Stimulated activated naive CD8-positive, alpha-beta T cell treated with anti-CD3 and anti-CD28 coated beads, Interleukin-15, amount 100 ng/mL, for 72 hours (primary cell): ENCODE measurements around the gene COX7A2.
A peak's percentile ranks its signal among the peaks of the same experiment; 100 is the strongest.

Experiments used
- ATAC-seq: fragments of 150-1000 bp; cut with Tn5 transposase; 2 replicates; pipeline ENCODE4 v1.10.0; 2021; ENCODE audit warnings: mild to moderate bottlenecking, moderate library complexity
- DNase-seq, 2 donors: peaks; one replicate each; pipeline ENCODE4 v3.0.0; 2021 to 2022
- H3K27ac Mint-ChIP-seq, 2 donors: one replicate each; pipeline ENCODE4 v1.8.0; 2022; ENCODE audit warnings: mild to moderate bottlenecking in 2 of 2, mixed read lengths in 2 of 2, moderate library complexity in 2 of 2
- H3K27me3 Mint-ChIP-seq: one replicate; pipeline ENCODE4 v1.8.0; 2022; ENCODE audit warnings: mixed read lengths
- H3K4me1 Mint-ChIP-seq: one replicate; pipeline ENCODE4 v1.8.0; 2022; ENCODE audit warnings: mild to moderate bottlenecking, mixed read lengths
- H3K4me3 Mint-ChIP-seq, 2 donors: one replicate each; pipeline ENCODE4 v1.8.0; 2022; ENCODE audit warnings: mild to moderate bottlenecking in 2 of 2, mixed read lengths in 2 of 2, moderate library complexity in 1 of 2
- H3K9me3 Mint-ChIP-seq, 2 donors: one replicate each; pipeline ENCODE4 v1.8.0; 2022; ENCODE audit warnings: mixed read lengths in 2 of 2

Gene COX7A2

DNA sequence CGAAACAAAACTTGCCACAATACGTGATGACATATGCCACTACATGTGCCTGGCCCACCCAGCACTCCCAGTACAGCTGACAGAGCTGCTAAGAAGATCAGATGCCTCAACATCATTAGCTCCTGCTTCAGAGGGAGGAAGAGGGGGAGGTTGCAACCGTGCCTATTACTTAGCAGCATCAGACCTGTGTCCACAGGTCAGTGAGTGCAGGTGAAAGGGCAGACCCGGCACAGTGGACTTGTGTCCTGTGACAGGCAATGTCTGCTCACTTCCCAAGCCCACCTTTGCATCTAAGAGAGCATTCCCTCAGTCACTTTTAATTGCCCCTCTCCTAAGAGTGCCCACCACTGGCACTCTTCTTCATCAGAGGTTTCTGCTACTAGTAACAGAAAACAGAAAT is 28.3 kb downstream of the COX7A2 start:
- ATAC-seq (no peak), DNase-seq (no peak)
- Mint-ChIP-seq H3K4me3 (no peak overlapping the region), H3K9me3 (no peaks in the 10 kb centered on the region), H3K4me1 (no peaks in the 10 kb centered on the region), H3K27me3 (peaks cover 52% of the 10 kb centered on the region), H3K27ac (no peak overlapping the region)

GRCh38 chr6:75213732-75214131 is 29.9 kb downstream of the COX7A2 start:
- no peaks in the 10 kb centered on the region for H3K9me3 Mint-ChIP-seq
- no peak overlapping the region for H3K27ac Mint-ChIP-seq
- H3K4me3 Mint-ChIP-seq, result no peak overlapping the region
- ATAC-seq (peak; percentile 45), DNase-seq (no peak)
- peaks cover 52% of the 10 kb centered on the region for H3K27me3 Mint-ChIP-seq
- H3K4me1 Mint-ChIP-seq, result peaks cover 6% of the 10 kb centered on the region

GRCh38 chr6:75213112-75213511 is 30.5 kb downstream of the COX7A2 start:
- H3K4me3 Mint-ChIP-seq, result no peak overlapping the region
- H3K27ac Mint-ChIP-seq, result no peak overlapping the region
- ATAC-seq, result no peak
- H3K4me1 Mint-ChIP-seq, result peaks cover 12% of the 10 kb centered on the region
- H3K27me3 Mint-ChIP-seq, result peaks cover 54% of the 10 kb centered on the region
- no peak for DNase-seq
- H3K9me3 Mint-ChIP-seq, result no peaks in the 10 kb centered on the region

- Mint-ChIP-seq H3K9me3 (no peaks in the 10 kb centered on the region), H3K4me3 (no peak overlapping the region), H3K27me3 (peaks cover 61% of the 10 kb centered on the region), H3K27ac (no peak overlapping the region), H3K4me1 (peaks cover 23% of the 10 kb centered on the region)
- no peak for ATAC-seq
- no peak for DNase-seq
Measured at GRCh38 chr6:75211920-75212590, 31.5 kb downstream of the COX7A2 start.

GRCh38 chr6:75210885-75211739 is 32.5 kb downstream of the COX7A2 start:
- no peak for ATAC-seq
- no peak overlapping the region for H3K4me3 Mint-ChIP-seq
- H3K9me3 Mint-ChIP-seq, result no peaks in the 10 kb centered on the region
- peaks cover 32% of the 10 kb centered on the region for H3K4me1 Mint-ChIP-seq
- DNase-seq, result peak; percentile 33 to 45
- peaks cover 71% of the 10 kb centered on the region for H3K27me3 Mint-ChIP-seq
- H3K27ac Mint-ChIP-seq, result no peak overlapping the region

GRCh38 chr6:75209184-75209723 is 34.3 kb downstream of the COX7A2 start:
- no peak overlapping the region for H3K4me3 Mint-ChIP-seq
- DNase-seq (no peak), ATAC-seq (no peak)
- H3K4me1 Mint-ChIP-seq, result peaks cover 51% of the 10 kb centered on the region
- H3K27ac Mint-ChIP-seq, result no peak overlapping the region
- peaks cover 81% of the 10 kb centered on the region for H3K27me3 Mint-ChIP-seq
- no peaks in the 10 kb centered on the region for H3K9me3 Mint-ChIP-seq

GRCh38 chr6:75208298-75209183 is 35.1 kb downstream of the COX7A2 start:
- H3K27me3 Mint-ChIP-seq, result peaks cover 89% of the 10 kb centered on the region
- H3K9me3 Mint-ChIP-seq, result no peaks in the 10 kb centered on the region
- H3K27ac Mint-ChIP-seq, result no peak overlapping the region
- peak; percentile 80 to 81 for DNase-seq
- ATAC-seq, result peak; percentile 81
- peak overlapping the region; percentile 61 to 67 for H3K4me3 Mint-ChIP-seq
- peaks cover 54% of the 10 kb centered on the region for H3K4me1 Mint-ChIP-seq

DNA sequence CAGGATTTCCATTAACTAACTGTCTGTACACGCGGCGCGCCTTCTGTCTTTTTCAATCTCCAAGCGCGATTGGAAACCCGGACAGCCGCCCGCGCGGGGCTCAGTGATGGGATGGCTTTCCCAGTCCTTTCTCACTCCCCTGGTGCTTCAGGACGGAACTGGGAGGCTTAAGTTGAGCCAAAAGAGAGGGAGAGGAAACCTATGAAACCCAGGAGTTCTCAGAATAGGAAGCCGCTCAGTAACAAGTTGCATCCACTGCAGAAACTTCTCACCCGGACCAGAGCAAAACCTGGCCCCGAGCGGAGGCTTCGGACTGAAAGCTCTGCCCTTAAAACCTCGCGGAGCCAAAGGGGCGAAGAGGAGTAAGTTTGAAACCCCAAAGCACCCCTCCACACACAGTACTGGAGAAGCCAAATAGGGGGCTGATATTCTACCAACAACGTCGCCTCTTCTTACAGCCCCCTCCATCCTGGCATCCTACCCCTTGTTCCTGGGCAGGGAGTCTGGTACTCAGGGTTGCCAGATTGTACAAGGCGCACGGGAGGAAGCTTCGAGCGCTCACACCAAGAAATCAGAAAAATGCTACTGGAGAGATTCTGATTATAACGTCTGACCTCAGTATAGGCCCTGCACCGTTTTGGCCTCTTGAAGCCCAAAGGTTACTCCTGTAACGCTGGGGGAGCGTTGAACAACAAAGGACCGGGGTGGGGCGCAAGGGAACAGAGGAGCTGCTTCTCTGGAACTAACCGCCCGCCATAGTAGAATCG is 36.8 kb downstream of the COX7A2 start:
- DNase-seq, result no peak
- Mint-ChIP-seq H3K9me3 (no peaks in the 10 kb centered on the region), H3K4me1 (peaks cover 64% of the 10 kb centered on the region), H3K27me3 (peaks cover 94% of the 10 kb centered on the region), H3K4me3 (peak overlapping the region; percentile 61 to 69), H3K27ac (no peak overlapping the region)
- ATAC-seq, result no peak

- Mint-ChIP-seq H3K27ac (no peak within 1 kb of the TSS), H3K4me1 (peaks cover 65% of the 10 kb centered on the region), H3K9me3 (no peaks in the 10 kb centered on the region), H3K27me3 (peaks cover 94% of the 10 kb centered on the region), H3K4me3 (peak within 1 kb of the TSS; percentile 79 to 82)
- no peak for ATAC-seq
- DNase-seq, result peak; percentile 26 to 28
Measured at GRCh38 chr6:75205776-75206575, 37.6 kb downstream of the COX7A2 start, which contains the start of gene COL12A1. Gene COL12A1, minus strand, starts transcription at chr6:75206053. Its CDS starts 3,261 bp downstream, at chr6:75202792.

GRCh38 chr6:75204959-75205775 is 38.4 kb downstream of the COX7A2 start:
- peaks cover 92% of the 10 kb centered on the region for H3K27me3 Mint-ChIP-seq
- H3K4me1 Mint-ChIP-seq, result peaks cover 65% of the 10 kb centered on the region
- peak overlapping the region; percentile 79 to 82 for H3K4me3 Mint-ChIP-seq
- DNase-seq (peak in 1 of 2 donors; percentile 22), ATAC-seq (no peak)
- no peaks in the 10 kb centered on the region for H3K9me3 Mint-ChIP-seq
- H3K27ac Mint-ChIP-seq, result no peak overlapping the region

DNA sequence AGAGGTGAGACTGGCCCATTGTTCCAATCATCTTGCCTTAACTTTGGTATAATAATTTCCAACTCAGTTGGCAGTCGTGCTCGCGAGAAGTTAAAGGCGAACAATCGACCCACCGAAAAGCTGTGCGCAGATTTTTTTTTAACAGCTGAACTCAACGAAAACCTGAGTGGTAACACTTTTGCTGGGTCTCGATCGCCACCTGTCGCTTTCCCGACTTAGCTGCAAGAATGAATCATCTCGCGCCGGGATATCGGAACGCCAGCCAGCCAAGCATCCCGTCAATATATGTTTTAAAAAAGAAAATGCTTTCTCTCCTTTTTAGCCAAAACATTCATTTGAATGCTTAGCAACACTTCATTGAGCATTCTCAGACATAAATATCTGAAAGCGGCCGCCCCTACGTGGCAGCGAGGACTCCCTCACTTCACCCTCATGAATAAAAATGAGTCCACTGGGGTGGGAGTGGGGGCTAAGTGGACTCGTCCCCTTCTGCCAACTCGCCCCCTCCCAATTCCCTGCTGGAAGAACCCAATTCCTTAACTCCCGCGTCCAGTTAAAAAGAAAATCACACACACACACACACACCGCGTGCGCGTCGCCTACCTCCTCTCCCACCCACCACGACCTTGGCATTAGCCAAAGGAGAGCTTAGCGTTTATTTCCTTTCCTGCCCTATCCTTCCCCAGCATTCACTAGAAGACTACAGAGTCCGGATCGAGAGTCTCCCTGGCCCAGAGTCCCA is 39.2 kb downstream of the COX7A2 start:
- peaks cover 65% of the 10 kb centered on the region for H3K4me1 Mint-ChIP-seq
- H3K27me3 Mint-ChIP-seq, result peaks cover 85% of the 10 kb centered on the region
- peak overlapping the region; percentile 79 to 82 for H3K4me3 Mint-ChIP-seq
- peak; percentile 30 to 42 for DNase-seq
- no peaks in the 10 kb centered on the region for H3K9me3 Mint-ChIP-seq
- no peak overlapping the region for H3K27ac Mint-ChIP-seq
- ATAC-seq, result no peak

DNA sequence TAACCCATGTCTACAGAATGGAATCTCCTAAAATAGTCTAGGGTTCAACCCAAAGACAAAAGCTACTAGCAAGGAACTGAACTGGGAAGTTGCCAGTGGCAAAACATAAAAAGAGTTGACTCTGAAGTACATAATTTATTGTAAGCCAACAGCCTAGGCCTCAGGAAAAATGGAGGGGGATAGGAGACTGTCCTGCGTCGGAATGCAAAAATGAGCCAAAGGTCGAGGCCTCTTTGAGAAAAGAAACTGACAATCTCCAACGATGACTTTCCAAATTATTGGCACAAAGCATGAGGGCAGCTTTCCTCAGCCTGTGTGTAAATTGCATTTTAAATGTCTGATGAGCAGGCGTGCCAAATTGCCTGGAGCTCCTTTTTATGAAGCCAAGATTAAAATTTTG is 39.9 kb downstream of the COX7A2 start:
- H3K27me3 Mint-ChIP-seq, result peaks cover 79% of the 10 kb centered on the region
- no peak overlapping the region for H3K27ac Mint-ChIP-seq
- no peak overlapping the region for H3K4me3 Mint-ChIP-seq
- DNase-seq (no peak), ATAC-seq (no peak)
- peaks cover 59% of the 10 kb centered on the region for H3K4me1 Mint-ChIP-seq
- no peaks in the 10 kb centered on the region for H3K9me3 Mint-ChIP-seq

GRCh38 chr6:75202676-75203131 is 40.9 kb downstream of the COX7A2 start:
- Mint-ChIP-seq H3K9me3 (no peaks in the 10 kb centered on the region), H3K27ac (no peak overlapping the region), H3K27me3 (peaks cover 69% of the 10 kb centered on the region), H3K4me1 (peaks cover 49% of the 10 kb centered on the region), H3K4me3 (peak overlapping the region in 1 of 2 donors; percentile 57)
- no peak for DNase-seq
- no peak for ATAC-seq
